Lung (tissue), 12 donors: ENCODE data around the gene CCT2. TPM values are rescaled to one million over a fixed set of nuclear protein-coding genes. Genes with fewer than 3 reads are reported as not detected.

Experiments
- ATAC-seq: fragments of 200-7000 bp; cut with Tn5 transposase; one replicate; pipeline ENCODE4 v1.9.1; 2020; ENCODE audit warnings: moderate number of reproducible peaks; ENCODE audit not compliant: insufficient read depth, low FRiP score
- DNase-seq, 3 donors: peaks; one replicate each; pipeline ENCODE4 v3.0.0-alpha.2; 2013 to 2017
- H3K27ac ChIP-seq, 2 donors: one replicate each; pipeline ENCODE4 v1.5.1; 2013; ENCODE audit warnings: mild to moderate bottlenecking in 2 of 2, moderate library complexity in 2 of 2, control low read depth in 1 of 2, inconsistent platforms in 1 of 2, low read depth in 1 of 2, low read length in 1 of 2
- H3K27me3 ChIP-seq, 3 donors: one replicate each; pipeline ENCODE4 v1.5.1; 2013; ENCODE audit warnings: low read length in 2 of 3; ENCODE audit not compliant: control insufficient read depth in 3 of 3, insufficient read depth in 3 of 3
- H3K36me3 ChIP-seq, 4 donors: one replicate each; pipeline ENCODE4 v1.5.1; 2013; ENCODE audit warnings: low read length in 4 of 4, mild to moderate bottlenecking in 1 of 4, moderate library complexity in 1 of 4; ENCODE audit not compliant: control insufficient read depth in 4 of 4, insufficient read depth in 4 of 4
- H3K4me1 ChIP-seq, 5 donors: one replicate each; pipeline ENCODE4 v1.5.1; 2013; ENCODE audit warnings: low read length in 5 of 5, mild to moderate bottlenecking in 2 of 5, moderate library complexity in 1 of 5; ENCODE audit not compliant: control insufficient read depth in 5 of 5, insufficient read depth in 5 of 5
- H3K4me3 ChIP-seq: one replicate; pipeline ENCODE4 v1.5.1; 2013; ENCODE audit warnings: mild to moderate bottlenecking, control low read depth, moderate library complexity
- H3K9ac ChIP-seq, 2 donors: one replicate each; pipeline ENCODE4 v1.5.1; 2013; ENCODE audit warnings: low read length in 2 of 2, control low read depth in 1 of 2; ENCODE audit not compliant: insufficient read depth in 1 of 2
- H3K9me3 ChIP-seq, 4 donors: one replicate each; pipeline ENCODE4 v1.5.1; 2013; ENCODE audit warnings: low read length in 3 of 4, mild to moderate bottlenecking in 1 of 4, moderate library complexity in 1 of 4; ENCODE audit not compliant: control insufficient read depth in 4 of 4, insufficient read depth in 3 of 4
- WGBS, 2 donors: extraction: QIAGEN DNeasy Blood & Tissue Kit; methylation state at CpG; one replicate each; pipeline ENCODE4 v1.1.7; 2013; 5-methylcytosine and 5-hydroxymethylcytosine counted together
- polyA plus RNA-seq, 2 donors: library from polyadenylated mRNA; stranded (reverse); fragments of 200-250 nt; gene quantifications; one replicate each; pipeline ENCODE4 v1.2.1, GENCODE V29; 2013
- total RNA-seq, 2 donors: library from RNA; depleted of rRNA in 1 of 2; stranded (reverse); fragments of >200 nt in 1 of 2; gene quantifications; one replicate each; pipeline ENCODE4 v1.2.1, GENCODE V29; 2014 to 2021
- TF ChIP-seq, protein P1 (sequence below): IDR thresholded peaks from 2 replicates; pipeline ENCODE4 v1.5.1; 2012; ENCODE audit warnings: mild to moderate bottlenecking; ENCODE audit errors: control extremely low read depth, extremely low read depth
- donor health status: control.
- donor health status: control.
- donor health status: Bipolar disorder and iron deficiency.
- donor health status: healthy.
- donor health status: DM: yes; HTN: yes; CAD: no.

Gene CCT2
- total and polyA plus RNA-seq, 4 donors: 80.3 to 122 (median 114) TPM

DNA sequence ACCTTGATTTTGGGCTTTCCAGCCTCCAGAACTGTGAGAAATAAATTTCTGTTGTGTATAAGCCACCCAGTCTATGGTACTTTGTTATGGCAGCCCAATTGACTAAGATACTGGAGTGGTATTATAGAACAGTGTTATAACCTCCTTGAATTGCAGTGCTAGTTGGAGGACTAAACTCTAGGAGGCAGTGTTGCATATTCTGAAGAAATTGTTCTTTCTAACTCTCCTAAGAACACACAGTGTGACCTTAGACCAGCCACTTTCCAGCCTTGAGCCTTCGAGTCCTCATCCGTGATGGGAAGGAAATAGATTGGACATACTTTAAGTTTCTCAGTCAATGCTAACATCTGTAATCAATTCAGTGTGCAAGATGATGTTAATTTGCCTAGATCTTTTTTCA, 47.8 kb downstream of the CCT2 start:
- no peaks in the 10 kb centered on the region for H3K27me3 ChIP-seq
- ATAC-seq (no peak), DNase-seq (no peak)
- no peaks in the 10 kb centered on the region for H3K9me3 ChIP-seq
- no peaks in the 10 kb centered on the region for H3K4me1 ChIP-seq
- H3K27ac ChIP-seq: no peak overlapping the region
- no peak overlapping the region for H3K9ac ChIP-seq
- WGBS, 2 donors: 96% methylated on average over 2 of the region's 2 CpGs
- no peak overlapping the region for H3K4me3 ChIP-seq
- TF ChIP-seq, protein P1, sequence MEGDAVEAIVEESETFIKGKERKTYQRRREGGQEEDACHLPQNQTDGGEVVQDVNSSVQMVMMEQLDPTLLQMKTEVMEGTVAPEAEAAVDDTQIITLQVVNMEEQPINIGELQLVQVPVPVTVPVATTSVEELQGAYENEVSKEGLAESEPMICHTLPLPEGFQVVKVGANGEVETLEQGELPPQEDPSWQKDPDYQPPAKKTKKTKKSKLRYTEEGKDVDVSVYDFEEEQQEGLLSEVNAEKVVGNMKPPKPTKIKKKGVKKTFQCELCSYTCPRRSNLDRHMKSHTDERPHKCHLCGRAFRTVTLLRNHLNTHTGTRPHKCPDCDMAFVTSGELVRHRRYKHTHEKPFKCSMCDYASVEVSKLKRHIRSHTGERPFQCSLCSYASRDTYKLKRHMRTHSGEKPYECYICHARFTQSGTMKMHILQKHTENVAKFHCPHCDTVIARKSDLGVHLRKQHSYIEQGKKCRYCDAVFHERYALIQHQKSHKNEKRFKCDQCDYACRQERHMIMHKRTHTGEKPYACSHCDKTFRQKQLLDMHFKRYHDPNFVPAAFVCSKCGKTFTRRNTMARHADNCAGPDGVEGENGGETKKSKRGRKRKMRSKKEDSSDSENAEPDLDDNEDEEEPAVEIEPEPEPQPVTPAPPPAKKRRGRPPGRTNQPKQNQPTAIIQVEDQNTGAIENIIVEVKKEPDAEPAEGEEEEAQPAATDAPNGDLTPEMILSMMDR: no peak
- H3K36me3 ChIP-seq: no peaks in the 10 kb centered on the region

DNA sequence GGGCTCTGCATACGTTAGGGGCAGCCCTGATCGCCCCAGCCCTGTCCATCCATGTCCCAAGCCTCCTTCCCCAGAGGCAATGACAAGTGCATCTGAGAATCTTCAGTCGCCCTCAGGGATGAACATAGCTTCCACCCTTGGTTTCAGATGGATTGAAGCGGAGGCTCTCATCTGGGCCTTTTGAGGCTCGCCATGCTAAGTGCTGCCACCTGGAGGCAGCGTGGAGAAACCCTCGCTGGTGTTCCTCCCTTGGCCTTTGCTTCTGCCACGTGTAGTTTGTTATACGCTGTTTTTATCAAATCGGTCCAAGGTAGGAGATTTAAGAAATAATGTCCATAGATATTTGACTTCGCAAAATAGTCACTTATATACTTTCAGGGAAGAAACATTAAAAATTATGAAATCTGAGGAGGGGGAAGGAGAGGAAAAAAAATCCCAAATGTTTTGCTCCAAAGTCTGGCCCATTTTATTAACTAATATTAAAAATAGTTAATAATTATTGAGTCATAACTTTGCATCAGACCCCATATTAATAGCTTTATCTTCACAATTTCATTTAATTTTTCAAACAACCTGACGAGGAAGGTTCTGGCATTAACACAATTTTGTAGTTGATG, 54.2 kb downstream of the CCT2 start:
- H3K9me3 ChIP-seq: no peaks in the 10 kb centered on the region
- 27 to 29% methylated on average over 12 of the region's 12 CpGs for WGBS, 2 donors
- H3K36me3 ChIP-seq: no peaks in the 10 kb centered on the region
- peak; percentile 65 to 76 (median 75) for DNase-seq
- no peaks in the 10 kb centered on the region for H3K27me3 ChIP-seq
- H3K27ac ChIP-seq: no peak overlapping the region
- H3K4me1 ChIP-seq: no peaks in the 10 kb centered on the region
- ATAC-seq: peak; percentile 75
- TF ChIP-seq, protein P1: peak; percentile 64
- no peak overlapping the region for H3K4me3 ChIP-seq
- no peak overlapping the region for H3K9ac ChIP-seq

DNA sequence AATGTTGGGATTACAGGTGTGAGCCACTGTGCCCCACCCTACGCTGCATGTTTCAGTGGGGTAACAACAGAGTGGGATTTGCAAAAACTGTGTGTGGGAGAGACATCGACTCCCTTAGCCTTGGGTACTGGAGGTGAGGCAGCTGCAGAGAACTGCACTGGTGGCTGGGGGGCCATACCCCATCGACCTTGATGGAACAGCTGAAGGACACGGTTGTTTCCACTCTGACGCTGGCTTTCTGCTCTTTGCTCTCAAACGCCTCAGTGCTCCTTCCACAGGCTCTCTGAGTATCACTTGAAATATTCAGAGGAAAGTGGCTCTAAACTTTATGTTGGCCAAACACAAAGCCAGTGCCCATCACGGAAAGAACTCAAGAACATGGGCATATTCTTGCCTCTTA, 56.3 kb downstream of the CCT2 start:
- H3K27me3 ChIP-seq: no peaks in the 10 kb centered on the region
- no peak overlapping the region for H3K9ac ChIP-seq
- H3K36me3 ChIP-seq: no peaks in the 10 kb centered on the region
- no peaks in the 10 kb centered on the region for H3K4me1 ChIP-seq
- WGBS, 2 donors: 86 to 94% methylated on average over 7 of the region's 7 CpGs
- ATAC-seq: no peak
- no peak overlapping the region for H3K27ac ChIP-seq
- DNase-seq: no peak
- TF ChIP-seq, protein P1: no peak
- H3K9me3 ChIP-seq: no peaks in the 10 kb centered on the region
- H3K4me3 ChIP-seq: no peak overlapping the region

DNA sequence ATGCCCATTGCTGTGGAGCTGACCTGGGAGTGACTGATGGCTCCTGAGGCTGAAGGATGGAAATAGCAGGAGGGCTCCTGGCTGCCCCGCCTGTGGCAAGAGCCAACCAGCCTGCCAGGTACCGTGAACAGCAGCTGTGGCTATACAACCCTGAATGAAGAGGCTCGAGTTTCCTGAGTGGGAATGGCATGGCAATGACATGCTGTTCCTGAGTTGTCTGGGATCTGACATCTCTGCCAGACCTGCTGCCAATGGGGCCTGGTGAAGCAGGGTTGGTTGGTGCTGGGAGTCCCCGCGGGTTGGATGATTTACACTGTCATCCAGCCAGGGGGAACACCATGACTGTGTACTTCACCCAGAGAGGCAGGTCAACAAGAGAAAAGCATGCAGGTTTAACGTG, 57.3 kb downstream of the CCT2 start:
- Histone ChIP-seq H3K27ac (no peak overlapping the region), H3K4me1 (no peaks in the 10 kb centered on the region), H3K9me3 (no peaks in the 10 kb centered on the region), H3K9ac (no peak overlapping the region), H3K36me3 (no peaks in the 10 kb centered on the region), H3K4me3 (no peak overlapping the region), H3K27me3 (no peaks in the 10 kb centered on the region)
- WGBS, 2 donors: 79 to 85% methylated on average over 6 of the region's 6 CpGs
- DNase-seq (no peak), ATAC-seq (no peak)
- TF ChIP-seq, protein P1: no peak
